ENCODE measurements around the gene ARMH3. TPM values are rescaled to one million over a fixed set of nuclear protein-coding genes. Genes with fewer than 3 reads are reported as not detected.

Gene ARMH3
- total RNA-seq, 1 experiment from 2014 or later, result 17.7 TPM

DNA sequence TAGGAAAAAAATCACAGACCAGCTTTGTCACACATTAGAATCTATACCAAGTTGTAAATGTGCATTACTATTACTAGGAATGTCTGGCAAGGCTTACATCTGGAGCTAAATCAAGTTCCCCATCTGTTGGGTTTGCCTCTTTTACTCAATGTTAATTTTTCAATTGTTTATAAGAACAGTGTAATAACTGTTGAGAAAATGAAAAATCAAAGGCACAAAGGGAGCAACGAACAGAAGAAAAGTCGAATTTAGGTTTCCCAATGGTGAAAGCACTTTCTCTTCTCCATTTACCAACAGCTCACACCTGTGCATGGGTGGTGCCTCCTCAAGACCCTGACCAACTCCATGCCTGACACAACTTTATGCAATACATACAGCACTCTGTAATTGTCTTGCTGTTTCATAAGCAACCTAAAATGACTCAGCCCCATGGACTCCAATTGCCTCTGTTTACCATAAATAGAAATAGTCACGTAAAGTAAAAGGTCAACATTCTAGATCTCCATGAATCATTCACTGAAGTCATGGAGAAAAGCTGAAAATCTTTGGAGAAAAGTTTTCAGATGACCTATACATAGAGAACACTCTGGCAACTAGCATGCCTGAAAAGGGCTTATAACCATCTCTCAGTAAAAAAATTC lies 116.8 kb downstream of the ARMH3 start:
- DNase-seq (ENCODE audit: low spot score), result peak; percentile 23

DNA sequence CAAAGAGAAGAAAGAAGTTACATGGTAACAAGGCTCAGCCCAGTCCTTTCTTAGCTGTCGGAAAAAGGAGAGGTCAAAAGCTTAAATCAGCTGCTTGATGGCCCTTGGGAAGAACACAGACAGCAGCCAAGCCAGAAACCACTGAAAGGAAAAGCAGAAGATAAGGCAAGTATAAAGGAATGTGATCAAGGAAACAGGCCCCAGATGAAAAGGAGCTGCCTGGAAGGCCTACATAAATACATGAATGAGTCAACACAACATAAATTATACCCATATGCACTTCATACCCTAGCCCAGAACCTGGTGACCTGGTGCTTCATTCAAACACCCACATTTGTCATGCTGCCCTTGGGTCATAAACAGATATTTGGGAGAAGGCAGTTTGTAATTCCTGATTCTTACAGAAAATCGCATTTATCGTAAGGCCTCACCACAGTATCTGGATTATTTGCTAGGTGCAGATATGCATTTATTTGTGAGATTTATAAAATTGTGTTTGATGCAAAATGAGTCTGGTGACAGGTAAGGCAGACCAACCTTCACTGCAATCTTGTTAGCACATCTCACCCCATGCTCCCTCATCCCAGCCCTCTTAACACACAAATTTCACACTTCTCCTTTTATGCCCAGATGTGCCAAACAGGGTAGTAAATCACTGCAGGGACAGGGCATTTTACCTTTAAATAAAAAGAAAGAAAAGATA lies 117.5 kb downstream of the ARMH3 start:
- DNase-seq (ENCODE audit: low spot score), result peak; percentile 85

DNA sequence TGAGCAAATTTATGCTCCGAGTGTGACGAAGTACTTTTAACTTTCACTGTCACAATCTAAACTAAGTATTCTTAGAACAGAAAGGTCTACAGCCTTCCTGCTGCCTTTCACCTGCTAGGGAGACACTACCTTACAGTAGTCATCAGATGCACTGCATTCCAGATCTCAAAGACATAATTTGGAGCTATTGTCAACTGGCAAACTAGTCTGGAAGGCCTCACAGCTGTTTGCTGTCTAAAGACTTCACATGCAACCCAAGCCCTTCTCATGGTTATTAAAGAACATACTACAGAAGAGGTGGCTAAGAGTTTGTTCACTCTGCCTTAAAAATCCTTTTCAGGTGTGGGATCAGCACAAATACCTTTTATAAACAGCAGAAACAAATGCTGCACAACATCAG lies 120.5 kb downstream of the ARMH3 start:
- DNase-seq (ENCODE audit: low spot score), result no peak

DNA sequence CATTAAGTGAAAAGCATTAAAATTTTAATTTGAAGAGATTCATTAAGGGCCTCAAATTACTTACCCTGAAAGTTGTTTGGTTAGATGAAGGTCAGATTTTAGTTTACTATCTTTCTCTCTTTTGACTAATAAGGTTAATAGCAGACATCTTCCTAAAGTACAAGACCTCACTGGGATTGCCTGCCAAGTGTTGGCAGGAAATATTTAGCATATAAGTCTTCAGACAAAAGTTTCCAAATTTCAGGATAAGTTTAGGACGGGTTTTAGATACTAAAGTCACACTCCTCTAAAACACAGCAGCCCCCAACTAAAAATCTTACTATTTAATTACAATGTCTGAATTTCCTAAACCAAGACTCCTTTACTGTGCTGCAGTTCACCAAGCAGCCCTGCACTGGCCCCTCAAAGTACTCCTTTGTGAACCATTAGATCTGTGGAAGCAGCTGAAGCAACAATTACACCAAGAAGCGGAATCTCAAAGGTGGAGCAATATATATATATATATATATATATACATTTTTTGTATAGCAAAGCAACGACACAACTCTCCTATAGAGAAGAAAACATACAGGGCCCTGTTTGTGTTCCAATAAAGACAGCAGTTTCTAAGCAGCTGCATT lies 121.2 kb downstream of the ARMH3 start:
- DNase-seq (ENCODE audit: low spot score), result no peak

DNA sequence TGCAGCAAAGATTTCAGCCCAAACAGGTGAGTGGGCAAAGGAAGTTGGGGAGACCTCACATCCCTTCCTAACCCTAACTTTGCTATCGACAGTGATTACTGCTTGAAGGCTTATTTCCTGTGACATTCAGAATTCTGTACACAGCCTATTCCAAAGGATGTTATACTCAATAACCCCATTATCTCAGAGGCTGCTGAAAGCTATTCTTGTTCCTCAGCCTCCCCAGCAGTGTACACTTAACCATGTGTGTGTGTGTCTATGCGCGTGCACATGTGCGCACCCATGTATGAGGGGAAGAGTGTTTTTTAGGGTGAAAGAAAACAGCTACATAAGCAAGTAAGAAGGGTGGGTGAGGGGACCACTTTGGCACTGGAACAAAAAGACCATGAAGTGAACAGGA lies 122.0 kb downstream of the ARMH3 start:
- no peak for DNase-seq (ENCODE audit: low spot score)

DNA sequence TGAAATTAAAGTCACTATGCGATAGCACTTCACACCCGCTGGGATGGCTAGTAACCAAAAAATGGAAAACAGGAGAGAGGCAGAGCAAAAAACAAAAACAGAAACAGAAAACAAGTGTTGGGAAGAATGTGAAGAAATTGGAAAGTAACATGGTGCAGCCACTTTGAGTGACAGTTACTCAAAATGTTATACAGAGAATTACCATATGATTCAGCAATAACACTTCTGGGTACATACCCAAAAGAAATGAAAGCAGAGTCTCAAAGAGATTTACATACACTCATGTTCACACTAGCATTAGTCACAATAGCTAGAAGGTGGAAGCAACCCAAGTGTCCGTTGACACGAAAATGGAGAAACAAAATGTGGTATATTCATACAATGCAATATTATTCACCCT lies 123.8 kb downstream of the ARMH3 start:
- no peak for DNase-seq (ENCODE audit: low spot score)

DNA sequence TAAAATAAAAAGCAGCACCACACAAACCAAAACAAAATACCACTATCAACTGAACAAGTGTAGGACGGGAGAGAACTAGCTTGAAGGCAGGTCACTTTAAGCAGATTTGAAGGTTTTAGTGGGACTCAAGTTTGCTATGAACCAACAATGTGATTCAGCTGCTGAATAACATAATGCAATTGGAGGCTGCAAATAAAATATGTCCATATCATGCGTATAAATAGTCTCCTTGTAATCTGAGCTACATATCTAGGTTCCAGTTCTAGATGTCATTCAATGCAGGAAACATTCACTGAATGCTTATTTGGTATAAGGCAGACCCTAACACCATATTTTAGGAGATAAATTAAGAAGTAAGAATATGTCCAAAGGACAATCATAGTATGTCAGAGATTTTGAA lies 130.9 kb downstream of the ARMH3 start:
- DNase-seq (ENCODE audit: low spot score), result no peak

DNA sequence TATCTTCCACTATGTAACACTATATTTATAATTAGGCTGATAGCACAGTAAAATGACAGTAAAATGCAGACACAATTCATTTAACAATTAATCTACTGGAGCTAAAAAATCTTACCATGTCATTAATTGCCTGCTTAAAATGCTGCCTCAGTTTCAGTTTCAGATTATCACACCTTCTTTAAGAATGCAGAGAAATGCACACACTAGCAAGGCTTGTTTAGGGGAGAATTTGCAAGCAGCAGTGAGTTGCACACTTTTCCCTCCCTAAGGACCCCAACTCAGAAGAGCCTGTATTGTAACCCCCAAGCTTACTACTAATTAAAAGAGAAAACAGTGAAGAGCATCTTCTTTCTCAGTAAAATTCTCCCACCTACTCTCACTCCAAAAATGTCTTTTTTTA lies 132.7 kb downstream of the ARMH3 start:
- no peak for DNase-seq (ENCODE audit: low spot score)

DNA sequence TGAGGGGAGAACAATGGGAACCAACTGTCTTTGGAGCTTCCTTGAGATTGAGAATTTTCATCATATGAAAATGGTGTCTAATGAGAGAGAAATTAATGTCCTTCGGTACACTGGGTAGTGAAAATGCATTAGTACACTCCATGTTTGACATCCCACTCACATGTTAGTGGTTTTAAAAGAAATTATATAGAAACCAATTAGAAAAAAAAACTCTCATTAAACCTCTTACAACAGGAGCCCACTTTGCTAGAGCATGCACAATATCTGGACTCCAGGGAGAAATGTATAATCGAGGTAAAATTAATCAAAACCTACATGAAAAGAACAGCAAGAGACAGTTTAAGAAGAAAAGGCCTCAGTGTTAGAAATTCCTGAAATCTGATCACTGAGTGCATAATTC lies 133.1 kb downstream of the ARMH3 start:
- DNase-seq (ENCODE audit: low spot score), result no peak

DNA sequence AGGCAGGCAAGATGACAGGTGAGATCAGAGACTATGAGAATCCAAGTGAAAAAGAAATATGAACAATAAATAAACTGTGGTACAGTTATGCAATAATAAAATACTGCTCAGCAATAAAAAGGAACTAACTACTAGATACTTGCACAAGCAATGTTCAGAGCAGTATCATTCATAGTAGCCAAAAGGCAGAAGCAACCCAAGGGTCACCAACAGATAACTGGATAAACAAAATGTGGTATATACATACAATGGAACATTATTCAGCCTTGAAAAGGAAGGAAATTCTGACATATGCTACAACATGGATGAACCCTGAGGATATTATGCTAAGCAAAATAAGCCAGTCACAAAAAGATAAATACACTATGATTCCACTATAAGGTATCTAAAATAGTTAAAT lies 135.4 kb downstream of the ARMH3 start:
- DNase-seq (ENCODE audit: low spot score), result no peak

DNA sequence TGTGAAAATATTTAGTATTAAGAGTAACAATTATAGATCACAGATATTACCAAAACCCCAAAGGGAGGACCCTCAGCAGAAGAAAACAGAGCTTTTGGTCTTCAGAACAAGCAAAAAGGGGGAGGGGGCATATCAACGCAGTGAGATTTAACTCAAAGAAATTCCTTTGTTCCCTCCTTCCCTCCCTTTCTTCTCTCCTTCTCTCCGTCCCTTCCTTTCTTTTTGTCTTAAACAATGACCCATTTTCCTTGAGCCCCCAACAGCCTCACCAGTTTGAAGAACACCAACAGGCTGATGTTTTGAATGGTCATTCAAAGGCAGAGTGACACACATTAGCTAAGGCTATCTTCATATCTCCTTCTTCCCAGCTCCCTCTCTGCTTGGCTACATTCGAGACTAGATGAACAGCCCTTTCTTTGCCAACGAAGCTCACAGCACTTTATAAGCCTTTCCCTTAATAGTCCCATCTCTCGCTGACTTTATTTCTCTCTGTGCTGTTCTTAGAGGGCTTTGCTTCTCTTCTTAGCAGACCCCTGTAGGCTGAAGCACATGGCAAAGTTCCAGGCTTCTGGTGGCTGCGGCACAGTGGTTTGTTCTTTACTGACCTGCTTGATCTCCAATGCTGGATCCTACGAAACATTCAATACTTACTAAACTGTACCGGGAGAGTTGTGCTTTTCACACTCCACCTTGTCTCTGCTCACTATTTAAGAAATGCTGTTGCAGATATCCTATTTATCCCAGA lies 136.8 kb downstream of the ARMH3 start:
- no peak for DNase-seq (ENCODE audit: low spot score)

DNA sequence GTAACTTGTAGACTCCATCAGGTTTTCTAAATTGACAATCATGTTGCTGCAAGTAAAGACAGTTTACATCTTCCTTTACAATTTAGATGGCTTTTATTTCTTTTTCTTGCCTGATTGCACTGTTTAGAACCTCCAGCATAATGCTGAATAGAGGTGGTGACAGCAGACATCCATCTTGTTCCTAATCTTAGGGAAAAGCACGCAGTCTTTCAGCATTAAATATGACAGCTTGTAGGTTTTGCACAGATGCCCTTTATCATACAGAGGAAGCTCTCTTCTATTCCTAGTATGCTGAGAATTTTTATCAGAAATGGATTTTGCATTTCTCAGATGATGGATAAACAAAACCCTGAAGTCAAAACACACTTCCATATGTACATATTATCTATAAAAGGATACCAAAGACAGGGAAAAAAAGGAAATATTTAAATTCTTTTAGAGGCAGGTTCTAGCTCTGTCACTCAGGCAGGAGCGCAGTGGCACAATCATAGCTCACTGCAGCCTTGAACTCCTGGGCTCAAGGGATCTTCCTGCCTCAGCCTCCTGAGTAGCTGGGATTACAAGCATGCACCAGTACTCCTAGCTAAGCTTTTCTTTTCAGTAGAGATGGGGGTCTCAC lies 143.3 kb downstream of the ARMH3 start:
- DNase-seq (ENCODE audit: low spot score), result no peak

DNA sequence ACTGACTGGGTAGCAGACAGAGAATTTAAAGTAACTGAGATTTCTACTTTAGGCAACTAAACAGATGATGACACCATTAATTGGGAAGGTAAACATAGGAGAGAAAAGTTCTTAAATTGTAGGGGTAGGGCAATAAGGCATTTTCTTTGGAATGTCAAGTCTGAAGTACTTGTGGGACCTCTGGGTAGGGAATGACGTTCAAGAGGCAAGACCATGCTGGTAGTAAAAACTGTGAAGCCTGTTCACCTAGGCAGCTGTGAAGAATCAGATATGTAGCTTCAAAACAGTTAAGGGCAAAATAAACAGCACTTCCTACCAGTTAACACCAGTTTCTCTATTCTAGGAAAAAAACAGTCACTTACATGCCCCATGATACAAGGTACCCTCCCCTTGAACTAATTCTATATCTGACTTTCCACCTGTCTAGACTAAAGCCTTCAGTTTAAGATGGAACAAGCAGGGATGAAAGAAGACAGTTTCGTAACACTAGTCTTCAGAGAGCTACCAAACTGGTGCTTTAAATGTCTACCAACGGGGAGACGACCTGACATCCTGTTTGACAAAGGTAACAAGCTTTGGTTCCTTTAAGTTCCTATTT lies 149.3 kb downstream of the ARMH3 start:
- DNase-seq (ENCODE audit: low spot score), result no peak

DNA sequence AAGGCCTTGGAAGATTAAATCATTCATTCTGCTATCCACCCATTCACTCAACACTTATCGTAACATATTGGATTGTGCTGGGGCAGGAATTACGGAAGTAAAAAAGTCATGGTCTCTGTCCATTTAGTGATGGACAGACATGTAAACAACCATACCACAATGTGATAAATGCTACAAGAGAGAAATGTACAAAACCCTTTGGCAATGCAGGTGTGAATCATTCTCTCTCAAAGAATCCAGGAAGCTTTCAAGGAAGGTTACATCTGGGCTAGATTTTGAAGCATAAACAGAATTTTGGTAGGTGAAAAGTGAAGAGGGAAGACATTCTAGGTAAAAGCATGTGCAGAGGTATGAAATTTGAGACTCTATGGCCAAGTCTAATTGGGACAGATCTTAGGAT lies 150.7 kb downstream of the ARMH3 start:
- no peak for DNase-seq (ENCODE audit: low spot score)

DNA sequence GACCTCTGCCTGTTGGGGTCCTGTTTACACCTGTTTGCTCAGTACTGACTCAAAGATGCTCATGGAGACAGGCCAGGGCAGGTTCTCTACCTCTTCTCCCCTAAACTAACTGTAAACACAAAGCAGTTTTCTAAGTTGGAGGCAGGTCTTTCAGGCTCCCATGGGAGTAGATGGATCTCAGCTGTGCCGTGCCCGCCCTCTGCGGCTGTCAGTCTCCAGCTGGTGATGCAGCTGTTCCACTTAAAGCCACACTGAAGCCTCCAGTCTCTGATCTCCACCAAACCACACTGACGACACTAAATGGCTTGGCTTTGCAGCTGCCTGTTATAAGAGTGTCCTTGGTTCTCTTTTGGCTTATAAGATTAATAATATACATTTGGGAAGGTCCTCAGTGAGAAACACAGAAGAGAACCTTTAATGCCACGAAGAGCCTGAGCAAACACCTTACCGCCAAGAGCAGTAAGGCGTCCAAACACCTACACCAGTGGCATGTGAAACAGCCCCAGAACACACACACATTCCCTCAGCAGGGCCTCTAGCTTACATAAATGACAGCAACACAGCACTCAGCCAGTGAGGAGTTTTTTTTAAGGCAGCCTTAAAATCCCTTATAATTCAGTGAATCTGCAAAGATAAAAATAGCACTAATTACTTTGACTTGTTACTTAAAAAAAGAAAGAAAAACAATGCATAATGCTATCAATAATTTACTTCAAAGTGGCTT lies 152.0 kb downstream of the ARMH3 start:
- DNase-seq (ENCODE audit: low spot score), result no peak

DNA sequence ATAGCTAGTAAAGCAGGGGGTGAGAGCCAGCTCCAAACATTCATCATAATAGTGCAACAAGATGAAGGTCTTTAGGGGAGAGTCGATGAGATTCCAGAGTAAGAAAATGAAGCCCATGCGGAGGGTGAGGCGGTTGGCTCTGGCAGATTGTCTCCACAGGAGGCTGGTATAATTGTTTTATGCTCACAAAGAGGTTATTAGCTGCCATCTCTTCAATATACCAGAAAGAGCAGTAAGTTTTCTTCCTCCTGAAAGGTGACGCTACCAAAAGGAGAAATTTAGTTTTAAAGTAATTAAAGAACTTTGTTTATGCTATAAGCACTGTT lies 153.2 kb downstream of the ARMH3 start:
- DNase-seq (ENCODE audit: low spot score), result no peak

DNA sequence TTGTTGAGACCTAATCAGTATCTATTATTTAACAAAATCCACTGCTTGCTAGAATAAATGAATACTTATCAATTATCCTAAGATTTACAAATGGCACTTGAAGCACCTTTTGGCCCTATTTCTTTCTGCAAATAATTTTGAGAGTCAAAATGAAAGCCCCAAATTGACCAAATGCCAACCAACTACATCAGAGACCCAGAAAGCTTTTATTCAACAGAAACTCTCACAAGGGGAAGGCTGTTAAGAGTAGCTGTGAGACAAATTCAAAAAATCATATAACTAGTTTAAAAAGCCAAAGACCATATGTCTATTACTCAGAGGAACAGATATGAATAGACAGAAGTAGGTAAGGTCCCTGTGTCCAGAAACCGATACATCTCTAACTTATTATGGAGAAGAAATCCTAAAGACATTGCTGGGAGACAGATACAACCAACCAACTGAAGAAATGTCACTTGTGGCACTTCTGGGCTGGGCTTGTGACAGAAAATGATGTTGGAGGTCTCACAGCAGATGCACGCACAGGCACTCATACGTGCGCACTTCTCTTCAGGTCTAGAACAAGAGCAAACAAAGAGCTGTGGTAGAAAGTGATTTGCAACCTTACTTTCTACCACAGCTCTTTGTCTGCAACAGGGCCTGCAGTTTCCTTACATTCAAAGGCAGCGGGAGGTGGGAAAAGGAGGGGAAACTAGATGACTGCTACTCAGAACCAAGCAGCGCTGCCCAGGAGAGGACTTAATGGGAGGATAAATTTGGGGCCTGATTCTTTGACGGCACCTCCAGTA lies 153.7 kb downstream of the ARMH3 start:
- DNase-seq (ENCODE audit: low spot score), result no peak

DNA sequence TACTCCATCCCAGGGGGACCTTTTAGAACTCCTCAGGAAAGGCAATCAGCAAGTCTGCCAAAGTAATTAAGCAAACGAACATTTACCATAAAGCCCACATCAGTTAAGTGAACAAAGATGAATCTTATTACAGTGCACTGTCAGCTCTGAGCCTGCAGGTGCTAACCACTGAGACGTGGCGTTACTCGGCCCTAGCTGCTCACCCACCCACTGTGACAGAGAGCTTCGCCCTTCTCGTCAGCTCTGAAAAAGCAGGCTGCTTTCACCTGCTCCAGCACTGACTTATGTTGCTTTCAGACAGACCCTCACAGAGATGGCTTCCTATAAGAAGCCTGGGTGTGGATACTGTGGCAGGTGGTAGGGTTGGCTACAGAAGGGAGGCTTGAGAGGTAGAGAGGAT lies 154.6 kb downstream of the ARMH3 start:
- no peak for DNase-seq (ENCODE audit: low spot score)

DNA sequence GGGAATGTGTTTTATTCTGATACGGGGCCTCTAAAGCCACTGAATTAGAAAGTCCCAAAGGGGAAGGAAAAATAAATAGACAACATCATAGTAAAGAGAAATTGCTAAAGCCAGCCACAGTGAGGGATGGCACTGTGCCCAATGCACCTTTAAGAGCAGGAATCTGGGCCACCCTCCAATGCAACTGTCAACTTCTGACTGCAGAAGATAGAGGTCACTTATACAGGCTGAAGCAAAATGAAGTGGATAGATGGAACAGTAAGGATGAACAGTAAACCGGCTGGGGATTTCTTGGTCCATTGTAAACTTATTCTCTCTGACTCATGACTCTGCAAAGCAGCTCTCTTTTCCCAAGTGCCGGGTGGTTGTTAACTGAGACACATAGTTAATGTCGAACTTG lies 158.3 kb downstream of the ARMH3 start:
- peak; percentile 44 for DNase-seq (ENCODE audit: low spot score)

DNA sequence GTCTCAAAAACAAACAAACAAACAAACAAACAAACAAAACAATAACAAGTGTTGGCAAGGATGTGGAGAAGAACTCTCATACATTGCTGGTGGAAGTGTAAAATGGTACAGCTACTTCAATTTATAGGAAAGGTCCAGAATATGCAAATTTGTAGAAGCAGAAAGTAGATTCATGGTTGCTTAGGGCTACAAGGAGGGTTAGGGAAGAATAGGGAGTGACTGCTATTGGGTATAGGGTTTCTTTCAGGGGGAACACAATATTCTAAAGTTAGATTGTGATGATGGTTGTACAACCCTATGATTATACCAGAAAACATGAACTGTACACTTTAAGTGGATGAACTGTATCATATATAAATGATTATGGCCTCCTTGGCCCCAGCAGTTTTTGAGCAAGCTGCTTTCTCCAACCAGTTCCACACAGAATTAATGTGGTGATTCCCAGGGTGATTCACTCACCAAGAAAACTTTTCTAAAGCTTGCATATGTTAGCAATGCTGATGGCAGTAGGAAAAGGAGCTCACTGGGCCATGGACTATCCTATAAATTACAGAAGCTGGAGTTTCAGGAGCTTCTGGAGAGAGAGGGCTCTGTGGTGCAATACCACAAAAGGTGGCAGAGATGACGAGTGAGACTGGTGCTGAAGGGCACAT lies 159.6 kb downstream of the ARMH3 start:
- no peak for DNase-seq (ENCODE audit: low spot score)

Data from A172 (cell line).